Thyroid gland (tissue), 4 donors: ENCODE results near the gene EPB41L4A. TPM values are rescaled to one million over a fixed set of nuclear protein-coding genes. Genes with fewer than 3 reads are reported as not detected.
A peak's percentile ranks its signal among the peaks of the same experiment; 100 is the strongest.

Experiments used
- DNase-seq, 2 donors: peaks; one replicate each; pipeline ENCODE4 v3.0.0-alpha.2; 2019
- H3K27ac ChIP-seq, 3 donors: fragments of 200-600 bp; sonication (generic); 1 replicate in 2 of 3; 2 replicates in 1 of 3; pipeline ENCODE4 v1.5.1; 2016 to 2019; ENCODE audit warnings: mild to moderate bottlenecking in 1 of 3, moderate library complexity in 1 of 3
- H3K27me3 ChIP-seq: fragments of 200-600 bp; sonication (generic); one replicate; pipeline ENCODE4 v1.5.1; 2019
- H3K36me3 ChIP-seq, 2 donors: fragments of 200-600 bp; sonication (generic); one replicate each; pipeline ENCODE4 v1.5.1; 2016 to 2019
- H3K4me1 ChIP-seq, 2 donors: fragments of 200-600 bp; sonication (generic); one replicate each; pipeline ENCODE4 v1.5.1; 2017 to 2019
- H3K4me3 ChIP-seq, 3 donors: fragments of 200-600 bp; sonication (generic); replicated peaks in 1 of 3; 1 replicate in 2 of 3; 2 replicates in 1 of 3; pipeline ENCODE4 v1.5.1; 2016; ENCODE audit warnings: mild to moderate bottlenecking in 1 of 3
- H3K9me3 ChIP-seq: fragments of 200-600 bp; sonication (generic); one replicate; pipeline ENCODE4 v1.5.1; 2017
- CTCF ChIP-seq, 6 experiments: fragments of 200-600 bp in 3 of 6; fragments of 450-650 bp in 3 of 6; sonication (generic) in 3 of 6; IDR thresholded peaks; one replicate each; pipeline ENCODE4 v1.5.1; 2016 to 2019; ENCODE audit warnings: antibody characterized with exemption in 6 of 6, mild to moderate bottlenecking in 2 of 6, inconsistent platforms in 1 of 6, moderate library complexity in 1 of 6
- POLR2A ChIP-seq, 2 donors: fragments of 450-650 bp; IDR thresholded peaks; one replicate each; pipeline ENCODE4 v1.6.1; 2017; ENCODE audit warnings: antibody characterized with exemption in 2 of 2, mild to moderate bottlenecking in 2 of 2, moderate library complexity in 1 of 2
- WGBS, 2 donors: methylation state at CpG; one replicate each; pipeline ENCODE4 v1.1.5; 2017; 5-methylcytosine and 5-hydroxymethylcytosine counted together
- intact Hi-C: fragments of 100-400 bp; cut with DNase I; formaldehyde crosslinking; loops from one replicate; pipeline ENCODE4 v1.15.1; 2023
- total RNA-seq, 4 donors: library from RNA; depleted of rRNA; stranded (reverse); fragments of >200 nt; gene quantifications; one replicate each; pipeline ENCODE4 v1.2.3, GENCODE V29; 2016

The EPB41L4A gene
- total RNA-seq, 4 donors from 2014 or later: 31.9 to 44.2 (median 37.5) TPM

- no peaks in the 10 kb centered on the region for H3K27me3 ChIP-seq
- H3K4me1 ChIP-seq: peaks cover 21 to 22% of the 10 kb centered on the region in 2 donors
- H3K9me3 ChIP-seq: no peaks in the 10 kb centered on the region
- TF ChIP-seq CTCF (IDR thresholded peaks at IDR 0.05): no peak
- no peak for TF ChIP-seq POLR2A (IDR thresholded peaks at IDR 0.05)
- no peak for DNase-seq
- no peak overlapping the region for H3K27ac ChIP-seq
- H3K4me3 ChIP-seq: no peak overlapping the region
- no peaks in the 10 kb centered on the region for H3K36me3 ChIP-seq
- intact Hi-C loops: no loop called here
Observed at GRCh38 chr5:112257005-112257404, 162.1 kb downstream of the EPB41L4A start.

- TF ChIP-seq POLR2A (IDR thresholded peaks at IDR 0.05): no peak
- TF ChIP-seq CTCF (IDR thresholded peaks at IDR 0.05): no peak
- no peaks in the 10 kb centered on the region for H3K27me3 ChIP-seq
- DNase-seq: no peak
- H3K27ac ChIP-seq: peak overlapping the region in 1 of 3 donors; percentile 34
- H3K4me1 ChIP-seq: peaks cover 29% of the 10 kb centered on the region in 2 donors
- H3K36me3 ChIP-seq: no peaks in the 10 kb centered on the region
- H3K9me3 ChIP-seq: no peaks in the 10 kb centered on the region
- H3K4me3 ChIP-seq: no peak overlapping the region
- intact Hi-C loops: no loop called here
- 83 to 87% methylated on average over 5 of the region's 5 CpGs for WGBS, 2 donors
Observed at GRCh38 chr5:112254303-112254702, 164.8 kb downstream of the EPB41L4A start.

GRCh38 chr5:112253478-112254250 is 165.4 kb downstream of the EPB41L4A start:
- Histone ChIP-seq H3K9me3 (no peaks in the 10 kb centered on the region), H3K4me1 (peaks cover 27 to 33% of the 10 kb centered on the region in 2 donors), H3K36me3 (no peaks in the 10 kb centered on the region), H3K27ac (peak overlapping the region in 1 of 3 donors; percentile 34), H3K4me3 (no peak overlapping the region), H3K27me3 (no peaks in the 10 kb centered on the region)
- TF ChIP-seq CTCF (IDR thresholded peaks at IDR 0.05) (no peak), POLR2A (IDR thresholded peaks at IDR 0.05) (no peak)
- intact Hi-C loops: no loop called here
- no peak for DNase-seq
- 65 to 71% methylated on average over 9 of the region's 9 CpGs for WGBS, 2 donors

- Histone ChIP-seq H3K27me3 (no peaks in the 10 kb centered on the region), H3K4me3 (no peak overlapping the region), H3K36me3 (no peaks in the 10 kb centered on the region), H3K4me1 (peaks cover 24 to 31% of the 10 kb centered on the region in 2 donors), H3K9me3 (no peaks in the 10 kb centered on the region), H3K27ac (peak overlapping the region in 2 of 3 donors; percentile 2 to 17)
- WGBS, 2 donors: 86 to 98% methylated on average over 2 of the region's 2 CpGs
- no peak for DNase-seq
- intact Hi-C loops: no loop called here
- no peak for TF ChIP-seq CTCF (IDR thresholded peaks at IDR 0.05)
- no peak for TF ChIP-seq POLR2A (IDR thresholded peaks at IDR 0.05)
Observed at GRCh38 chr5:112250551-112250950, 168.5 kb downstream of the EPB41L4A start.

- DNase-seq: peak; percentile 40 to 57
- intact Hi-C loops: no loop called here
- no peaks in the 10 kb centered on the region for H3K36me3 ChIP-seq
- no peaks in the 10 kb centered on the region for H3K27me3 ChIP-seq
- no peak for TF ChIP-seq POLR2A (IDR thresholded peaks at IDR 0.05)
- TF ChIP-seq CTCF (IDR thresholded peaks at IDR 0.05): no peak
- H3K9me3 ChIP-seq: no peaks in the 10 kb centered on the region
- peaks cover 24 to 26% of the 10 kb centered on the region in 2 donors for H3K4me1 ChIP-seq
- H3K4me3 ChIP-seq: no peak overlapping the region
- 41 to 58% methylated on average over 2 of the region's 2 CpGs for WGBS, 2 donors
- peak overlapping the region; percentile 61 to 76 (median 72) for H3K27ac ChIP-seq
Observed at GRCh38 chr5:112248623-112249022, 170.5 kb downstream of the EPB41L4A start.
